Measurements from ENCODE around the gene SLC25A53.

SLC25A53 gene

DNA sequence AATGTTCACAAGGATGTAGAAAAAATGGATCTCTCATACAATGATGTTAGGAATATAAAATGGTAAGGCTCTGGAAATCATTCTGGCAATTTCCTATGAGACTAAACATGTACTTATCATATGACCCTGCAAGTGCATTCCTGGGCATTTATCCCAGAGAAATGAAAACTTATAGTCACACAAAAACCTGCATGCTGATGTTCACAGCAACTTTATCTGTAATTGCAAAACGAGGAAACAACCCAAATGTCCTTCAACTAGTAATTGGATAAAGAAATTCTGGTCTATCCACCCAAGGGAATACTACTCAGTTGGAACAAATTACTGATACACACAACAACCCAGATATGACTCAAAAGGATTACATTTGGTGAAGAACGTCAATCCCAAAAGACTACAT, 30.0 kb downstream of the SLC25A53 start:
- Histone ChIP-seq H3K27me3 (replicated peaks) (no peaks in the 10 kb centered on the region), H3K27ac (no peak overlapping the region), H3K4me3 (ENCODE audit: low read depth, low read length) (no peak overlapping the region), H3K36me3 (replicated peaks) (no peaks in the 10 kb centered on the region)
- in situ Hi-C loops (cut with HindIII; ENCODE audit: low pct_ligation_motif_present, low sequenced_read_pairs) = no loop called here
- no peak for DNase-seq
- TF ChIP-seq, protein P1, sequence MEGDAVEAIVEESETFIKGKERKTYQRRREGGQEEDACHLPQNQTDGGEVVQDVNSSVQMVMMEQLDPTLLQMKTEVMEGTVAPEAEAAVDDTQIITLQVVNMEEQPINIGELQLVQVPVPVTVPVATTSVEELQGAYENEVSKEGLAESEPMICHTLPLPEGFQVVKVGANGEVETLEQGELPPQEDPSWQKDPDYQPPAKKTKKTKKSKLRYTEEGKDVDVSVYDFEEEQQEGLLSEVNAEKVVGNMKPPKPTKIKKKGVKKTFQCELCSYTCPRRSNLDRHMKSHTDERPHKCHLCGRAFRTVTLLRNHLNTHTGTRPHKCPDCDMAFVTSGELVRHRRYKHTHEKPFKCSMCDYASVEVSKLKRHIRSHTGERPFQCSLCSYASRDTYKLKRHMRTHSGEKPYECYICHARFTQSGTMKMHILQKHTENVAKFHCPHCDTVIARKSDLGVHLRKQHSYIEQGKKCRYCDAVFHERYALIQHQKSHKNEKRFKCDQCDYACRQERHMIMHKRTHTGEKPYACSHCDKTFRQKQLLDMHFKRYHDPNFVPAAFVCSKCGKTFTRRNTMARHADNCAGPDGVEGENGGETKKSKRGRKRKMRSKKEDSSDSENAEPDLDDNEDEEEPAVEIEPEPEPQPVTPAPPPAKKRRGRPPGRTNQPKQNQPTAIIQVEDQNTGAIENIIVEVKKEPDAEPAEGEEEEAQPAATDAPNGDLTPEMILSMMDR (IDR thresholded peaks at IDR 0.05; ENCODE audit: low read depth, low read length, missing control alignments) = no peak

DNA sequence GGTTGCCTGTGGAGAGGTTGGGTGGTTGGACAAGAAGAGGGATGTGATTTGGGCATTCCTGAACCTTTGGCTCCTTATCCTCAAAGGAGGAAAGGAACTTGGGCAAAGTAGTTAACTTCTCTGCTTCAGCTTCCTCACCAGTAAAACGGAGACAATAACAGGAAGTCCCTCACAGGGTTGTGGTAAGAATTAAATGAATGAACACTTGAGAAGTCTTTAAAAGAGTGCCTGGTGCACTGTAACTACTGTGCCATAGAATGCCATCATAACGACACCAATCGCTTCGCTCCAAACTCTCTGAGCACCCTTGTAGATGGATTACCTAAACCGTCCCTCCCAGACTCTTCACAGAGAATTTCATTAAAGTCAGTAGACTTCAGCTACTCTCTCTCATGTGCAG, 34.0 kb downstream of the SLC25A53 start:
- in situ Hi-C loops (cut with HindIII; ENCODE audit: low pct_ligation_motif_present, low sequenced_read_pairs) = no loop called here
- Histone ChIP-seq H3K4me3 (ENCODE audit: low read depth, low read length) (no peak overlapping the region), H3K27ac (no peak overlapping the region), H3K27me3 (replicated peaks) (no peaks in the 10 kb centered on the region), H3K36me3 (replicated peaks) (no peaks in the 10 kb centered on the region)
- no peak for DNase-seq
- TF ChIP-seq, protein P1 (IDR thresholded peaks at IDR 0.05; ENCODE audit: low read depth, low read length, missing control alignments) = no peak

DNA sequence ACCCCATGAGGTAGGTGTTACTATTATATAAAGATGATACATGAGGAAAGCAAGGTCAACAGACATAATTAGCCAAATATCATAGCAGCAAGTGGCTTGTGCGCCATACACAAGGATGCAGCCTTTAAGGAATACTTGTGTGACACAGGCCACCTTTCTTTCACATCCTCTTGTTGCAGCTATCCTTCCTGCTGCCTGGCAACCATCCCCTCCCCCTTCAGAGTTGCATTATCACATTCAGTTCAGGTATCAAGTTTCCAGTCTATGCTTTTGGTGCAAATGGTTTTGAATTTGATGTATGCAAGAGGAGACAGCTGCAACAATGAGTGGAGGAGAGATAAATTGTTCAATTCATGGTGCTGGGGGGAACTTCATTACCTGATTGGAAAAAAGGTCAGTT, 38.0 kb downstream of the SLC25A53 start:
- no peak overlapping the region for H3K27ac ChIP-seq
- H3K36me3 ChIP-seq (replicated peaks) = no peaks in the 10 kb centered on the region
- no peaks in the 10 kb centered on the region for H3K27me3 ChIP-seq (replicated peaks)
- H3K4me3 ChIP-seq (ENCODE audit: low read depth, low read length) = no peak overlapping the region
- TF ChIP-seq, protein P1 (IDR thresholded peaks at IDR 0.05; ENCODE audit: low read depth, low read length, missing control alignments) = no peak
- DNase-seq = no peak
- in situ Hi-C loops (cut with HindIII; ENCODE audit: low pct_ligation_motif_present, low sequenced_read_pairs) = no loop called here

DNA sequence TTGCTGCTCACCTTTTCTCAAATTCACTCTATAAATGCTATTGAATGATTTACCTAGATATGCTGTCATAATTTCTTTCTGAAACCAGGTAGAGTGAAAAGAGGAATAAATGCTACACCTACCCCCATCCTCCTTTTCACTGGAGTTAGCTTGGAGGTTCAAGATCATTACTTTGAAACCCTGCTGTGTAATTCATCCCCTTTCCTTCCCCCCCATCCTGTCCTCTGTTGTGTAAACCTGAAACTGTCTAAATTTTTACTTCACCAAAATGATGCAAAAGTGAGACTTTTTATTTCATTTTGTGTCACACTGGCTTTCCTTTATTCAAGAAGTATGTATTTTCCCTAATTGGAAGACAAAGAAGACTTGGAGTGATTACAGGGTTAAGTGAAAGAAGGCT, 39.0 kb downstream of the SLC25A53 start:
- TF ChIP-seq, protein P1 (IDR thresholded peaks at IDR 0.05; ENCODE audit: low read depth, low read length, missing control alignments) = no peak
- Histone ChIP-seq H3K27me3 (replicated peaks) (no peaks in the 10 kb centered on the region), H3K36me3 (replicated peaks) (no peaks in the 10 kb centered on the region), H3K4me3 (ENCODE audit: low read depth, low read length) (no peak overlapping the region), H3K27ac (no peak overlapping the region)
- in situ Hi-C loops (cut with HindIII; ENCODE audit: low pct_ligation_motif_present, low sequenced_read_pairs) = no loop called here
- no peak for DNase-seq

DNA sequence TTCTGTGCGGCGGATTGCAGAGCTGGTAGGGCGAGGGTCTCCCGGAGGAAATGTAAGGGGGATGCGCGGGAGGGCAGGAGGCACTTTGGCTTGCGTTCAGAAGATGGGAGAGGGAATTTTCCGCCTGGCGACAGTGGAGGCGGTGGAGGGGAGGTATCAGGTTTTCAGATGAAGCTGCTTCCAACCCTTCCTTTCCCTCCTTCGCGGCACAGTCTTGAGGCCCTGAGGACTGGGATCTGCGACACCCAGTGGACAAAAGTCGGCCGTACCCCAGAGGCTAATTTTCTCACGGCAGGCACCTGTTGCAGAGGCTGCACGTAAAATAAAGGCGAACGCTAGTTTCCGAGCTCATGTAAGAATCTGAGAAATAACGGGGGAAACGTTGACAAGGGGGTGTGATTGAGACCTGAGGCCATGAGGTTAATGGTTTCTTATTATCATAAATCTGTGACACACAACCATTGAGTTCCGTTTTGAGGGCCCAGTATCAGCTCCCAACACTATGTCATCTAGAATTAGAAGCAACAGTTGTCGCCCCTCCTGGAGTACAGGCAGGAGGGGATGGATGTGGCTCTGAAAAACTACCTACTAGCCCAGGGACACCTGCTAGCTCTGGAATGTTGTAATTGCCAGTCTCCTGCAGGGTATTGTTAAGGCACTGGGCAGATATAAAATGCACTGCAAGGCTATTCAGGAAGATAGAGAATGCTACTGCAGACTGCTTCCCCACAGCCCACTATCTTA, 43.4 kb downstream of the SLC25A53 start:
- peak; percentile 42 for DNase-seq
- Histone ChIP-seq H3K27ac (no peak overlapping the region), H3K27me3 (replicated peaks) (no peaks in the 10 kb centered on the region), H3K4me3 (ENCODE audit: low read depth, low read length) (peak overlapping the region; percentile 65), H3K36me3 (replicated peaks) (no peaks in the 10 kb centered on the region)
- in situ Hi-C loops (cut with HindIII; ENCODE audit: low pct_ligation_motif_present, low sequenced_read_pairs) = no loop called here
- TF ChIP-seq, protein P1 (IDR thresholded peaks at IDR 0.05; ENCODE audit: low read depth, low read length, missing control alignments) = peak; percentile 71

Measured in brain microvascular endothelial cell (primary cell).